H1 (cell line): ENCODE measurements around the gene CLEC18C.
"Not testable (repeated sequence)": the region's sequence is repeated elsewhere in the genome, so short reads cannot be mapped to it uniquely, and the experiment has no call there.

Source experiments
- ASH2L ChIP-seq: fragments of 200-600, 300-600 bp; sonication (generic); IDR thresholded peaks from one replicate; pipeline ENCODE4 v1.7.1; 2017; ENCODE audit warnings: low read length
- ATF3 ChIP-seq: IDR thresholded peaks from 2 replicates; pipeline ENCODE4 v1.6.1; 2011; ENCODE audit warnings: low read depth, mild to moderate bottlenecking, low read length; ENCODE audit not compliant: insufficient read depth
- CTCF ChIP-seq, 3 experiments: IDR thresholded peaks; 1 replicate in 2 of 3; 2 replicates in 1 of 3; pipeline versions ENCODE4 v1.5.1 to v1.6.1; 2011; ENCODE audit warnings: low read length in 3 of 3, mild to moderate bottlenecking in 3 of 3, inconsistent platforms in 2 of 3, low read depth in 1 of 3, moderate library complexity in 1 of 3; ENCODE audit not compliant: insufficient read depth in 1 of 3; ENCODE audit errors: control extremely low read depth in 1 of 3
- FOSL1 ChIP-seq: IDR thresholded peaks from 2 replicates; pipeline ENCODE4 v1.6.1; 2011; ENCODE audit warnings: mild to moderate bottlenecking, low read depth, low read length, moderate library complexity; ENCODE audit not compliant: insufficient read depth
- KDM5A ChIP-seq: fragments of 200-600 bp; IDR thresholded peaks from 2 replicates; pipeline ENCODE4 v1.7.1; 2012; ENCODE audit warnings: mild to moderate bottlenecking, low read length, inconsistent platforms, mixed read lengths
- MAFK ChIP-seq: IDR thresholded peaks from 2 replicates; pipeline ENCODE4 v1.6.1; 2012; ENCODE audit warnings: low read depth, mild to moderate bottlenecking, improper control_type of control experiment, low read length
- MAX ChIP-seq: IDR thresholded peaks from 2 replicates; pipeline ENCODE4 v1.6.1; 2012; ENCODE audit warnings: inconsistent platforms
- POLR2A ChIP-seq, 2 experiments: IDR thresholded peaks; 1 replicate in 1 of 2; 2 replicates in 1 of 2; pipeline ENCODE4 v1.6.1; 2011; ENCODE audit warnings: low read depth in 2 of 2, low read length in 2 of 2, mild to moderate bottlenecking in 2 of 2; ENCODE audit errors: control extremely low read depth in 1 of 2
- POLR2AphosphoS5 ChIP-seq: IDR thresholded peaks from 2 replicates; pipeline ENCODE4 v1.6.1; 2011; ENCODE audit warnings: low read depth, low read length
- RAD21 ChIP-seq, 2 experiments: IDR thresholded peaks in 1 of 2; conservative IDR thresholded peaks in 1 of 2; 2 replicates each; pipeline ENCODE4 v1.6.1; 2011; ENCODE audit warnings: low read depth in 2 of 2, low read length in 2 of 2, improper control_type of control experiment in 1 of 2, inconsistent platforms in 1 of 2, mild to moderate bottlenecking in 1 of 2, moderate library complexity in 1 of 2
- RNF2 ChIP-seq: fragments of 200-900, 300-1000 bp; sonication (generic); IDR thresholded peaks from 2 replicates; pipeline ENCODE4 v1.7.1; 2016; ENCODE audit warnings: borderline replicate concordance, low read depth, mild to moderate bottlenecking, antibody characterized with exemption, low read length; ENCODE audit not compliant: poor library complexity, severe bottlenecking; ENCODE audit errors: missing control alignments
- SIN3A ChIP-seq, 2 experiments: IDR thresholded peaks in 1 of 2; conservative IDR thresholded peaks in 1 of 2; 2 replicates each; pipeline ENCODE4 v1.6.1; 2011 to 2012; ENCODE audit warnings: low read length in 2 of 2, improper control_type of control experiment in 1 of 2, low read depth in 1 of 2, mild to moderate bottlenecking in 1 of 2
- SRF ChIP-seq: IDR thresholded peaks from 2 replicates; pipeline ENCODE4 v1.6.1; 2011; ENCODE audit warnings: mild to moderate bottlenecking, low read depth, low read length, moderate library complexity
- TAF7 ChIP-seq: optimal IDR thresholded peaks from 2 replicates; pipeline ENCODE3; 2011; ENCODE audit warnings: low read depth, mild to moderate bottlenecking, inconsistent platforms, low read length, moderate library complexity, borderline replicate concordance

GRCh38 chr16:70225430-70225829, 51.8 kb downstream of the CLEC18C start:
- not testable (repeated sequence) for TF ChIP-seq MAX; ASH2L; RAD21 (IDR thresholded peaks at IDR 0.05 in 1 of 2, conservative IDR thresholded peaks at IDR 0.05 in 1 of 2; ENCODE audit: low read depth in 2 of 2, low read length in 2 of 2); POLR2A (IDR thresholded peaks at IDR 0.05; ENCODE audit: control extremely low read depth in 1 of 2, low read depth in 2 of 2, low read length in 2 of 2); CTCF (IDR thresholded peaks at IDR 0.05; ENCODE audit: control extremely low read depth in 1 of 3, insufficient read depth in 1 of 3, low read depth in 1 of 3, low read length in 3 of 3); FOSL1; SRF; ATF3; KDM5A; POLR2AphosphoS5; RNF2; MAFK; SIN3A (conservative IDR thresholded peaks at IDR 0.05 in 1 of 2, IDR thresholded peaks at IDR 0.05 in 1 of 2; ENCODE audit: low read depth in 1 of 2, low read length in 2 of 2); TAF7
